SK-N-SH treated with all-trans-retinoic acid at 6 μM for 48 hours (cell line): Measurements from ENCODE around the gene CBX8.

ENCODE experiments used
- RARB ChIP-seq: fragments of 250-450 bp; sonication (Bioruptor Pico); IDR thresholded peaks from 2 replicates; pipeline ENCODE4 v1.8.0; 2021; ENCODE audit warnings: mild to moderate bottlenecking, moderate library complexity
- TF ChIP-seq, protein P1 (sequence below): fragments of 250-450 bp; sonication (Bioruptor Pico); IDR thresholded peaks from 2 replicates; pipeline ENCODE4 v1.8.0; 2020; ENCODE audit warnings: mild to moderate bottlenecking, moderate library complexity, borderline replicate concordance

DNA sequence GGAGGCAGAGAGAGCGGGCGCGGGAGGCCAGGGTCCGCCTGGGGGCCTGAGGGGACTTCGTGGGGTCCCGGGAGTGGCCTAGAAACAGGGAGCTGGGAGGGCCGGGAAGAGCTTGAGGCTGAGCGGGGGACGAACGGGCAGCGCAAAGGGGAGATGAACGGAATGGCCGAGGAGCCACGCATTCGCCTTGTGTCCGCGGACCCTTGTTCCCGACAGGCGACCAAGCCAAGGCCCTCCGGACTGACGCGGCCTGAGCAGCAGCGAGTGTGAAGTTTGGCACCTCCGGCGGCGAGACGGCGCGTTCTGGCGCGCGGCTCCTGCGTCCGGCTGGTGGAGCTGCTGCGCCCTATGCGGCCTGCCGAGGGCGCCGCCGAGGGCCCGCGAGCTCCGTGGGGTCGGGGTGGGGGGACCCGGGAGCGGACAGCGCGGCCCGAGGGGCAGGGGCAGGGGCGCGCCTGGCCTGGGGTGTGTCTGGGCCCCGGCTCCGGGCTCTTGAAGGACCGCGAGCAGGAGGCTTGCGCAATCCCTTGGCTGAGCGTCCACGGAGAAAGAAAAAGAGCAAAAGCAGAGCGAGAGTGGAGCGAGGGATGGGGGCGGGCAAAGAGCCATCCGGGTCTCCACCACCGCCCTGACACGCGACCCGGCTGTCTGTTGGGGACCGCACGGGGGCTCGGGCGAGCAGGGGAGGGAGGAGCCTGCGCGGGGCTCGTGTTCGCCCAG lies 43.6 kb upstream of the CBX8 start:
- TF ChIP-seq RARB (CRISPR knock-in tag), result no peak
- TF ChIP-seq, protein P1, sequence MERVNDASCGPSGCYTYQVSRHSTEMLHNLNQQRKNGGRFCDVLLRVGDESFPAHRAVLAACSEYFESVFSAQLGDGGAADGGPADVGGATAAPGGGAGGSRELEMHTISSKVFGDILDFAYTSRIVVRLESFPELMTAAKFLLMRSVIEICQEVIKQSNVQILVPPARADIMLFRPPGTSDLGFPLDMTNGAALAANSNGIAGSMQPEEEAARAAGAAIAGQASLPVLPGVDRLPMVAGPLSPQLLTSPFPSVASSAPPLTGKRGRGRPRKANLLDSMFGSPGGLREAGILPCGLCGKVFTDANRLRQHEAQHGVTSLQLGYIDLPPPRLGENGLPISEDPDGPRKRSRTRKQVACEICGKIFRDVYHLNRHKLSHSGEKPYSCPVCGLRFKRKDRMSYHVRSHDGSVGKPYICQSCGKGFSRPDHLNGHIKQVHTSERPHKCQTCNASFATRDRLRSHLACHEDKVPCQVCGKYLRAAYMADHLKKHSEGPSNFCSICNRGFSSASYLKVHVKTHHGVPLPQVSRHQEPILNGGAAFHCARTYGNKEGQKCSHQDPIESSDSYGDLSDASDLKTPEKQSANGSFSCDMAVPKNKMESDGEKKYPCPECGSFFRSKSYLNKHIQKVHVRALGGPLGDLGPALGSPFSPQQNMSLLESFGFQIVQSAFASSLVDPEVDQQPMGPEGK (CRISPR knock-in tag), result no peak
